Erythroblast (primary cell): ENCODE measurements around the gene FBXL7.

Source experiments
- GATA1 ChIP-seq: IDR thresholded peaks from 2 replicates; pipeline ENCODE4 v1.6.1; 2011; ENCODE audit warnings: low read depth, mild to moderate bottlenecking, control low read depth, low read length, moderate library complexity
- POLR2A ChIP-seq: IDR thresholded peaks from 2 replicates; pipeline ENCODE4 v1.6.1; 2011; ENCODE audit warnings: mild to moderate bottlenecking, low read length

- TF ChIP-seq POLR2A (no peak), GATA1 (no peak)
Measured at GRCh38 chr5:15932066-15932465, 432.1 kb downstream of the FBXL7 start.
